HS-5 (cell line): ENCODE data around the gene CA11.
"Not testable (repeated sequence)": the region's sequence is repeated elsewhere in the genome, so short reads cannot be mapped to it uniquely, and the experiment has no call there.

Experiments
- DNase-seq: peaks from one replicate; pipeline ENCODE4 v3.0.0-alpha.2; 2012; ENCODE audit warnings: low read depth

Gene CA11

GRCh38 chr19:48669903-48670668 is 24.1 kb upstream of the CA11 start:
- no peak for DNase-seq

GRCh38 chr19:48668761-48669160 is 22.8 kb upstream of the CA11 start:
- no peak for DNase-seq

- DNase-seq = no peak
Observed at GRCh38 chr19:48668332-48668731, 22.3 kb upstream of the CA11 start.

- no peak for DNase-seq
Observed at GRCh38 chr19:48665786-48666185, 19.8 kb upstream of the CA11 start.

- DNase-seq = no peak
Observed at GRCh38 chr19:48664476-48664875, 18.5 kb upstream of the CA11 start.

- DNase-seq = no peak
Observed at GRCh38 chr19:48663667-48664066, 17.7 kb upstream of the CA11 start.

- no peak for DNase-seq
Observed at GRCh38 chr19:48661711-48662090, 15.7 kb upstream of the CA11 start.

GRCh38 chr19:48660852-48661710 is 15.1 kb upstream of the CA11 start:
- DNase-seq = peak; percentile 91

GRCh38 chr19:48659768-48660167 is 13.8 kb upstream of the CA11 start:
- no peak for DNase-seq

- DNase-seq = no peak
Observed at GRCh38 chr19:48658483-48658882, 12.5 kb upstream of the CA11 start.

GRCh38 chr19:48657828-48658227 is 11.8 kb upstream of the CA11 start:
- not testable (repeated sequence) for DNase-seq

- DNase-seq = peak; percentile 94
Observed at GRCh38 chr19:48656840-48657474, 11.0 kb upstream of the CA11 start.

- DNase-seq = no peak
Observed at GRCh38 chr19:48654299-48655059, 8.5 kb upstream of the CA11 start.

GRCh38 chr19:48651683-48652048 is 5.7 kb upstream of the CA11 start:
- no peak for DNase-seq

- DNase-seq = no peak
Observed at GRCh38 chr19:48650974-48651682, 5.1 kb upstream of the CA11 start.

- no peak for DNase-seq
Observed at GRCh38 chr19:48648134-48648533, 2.1 kb upstream of the CA11 start.

GRCh38 chr19:48646722-48647216 is 782 bp upstream of the CA11 start:
- no peak for DNase-seq

- no peak for DNase-seq
Observed at GRCh38 chr19:48645620-48646000, 377 bp downstream of the CA11 start.

GRCh38 chr19:48644839-48645619 is 958 bp downstream of the CA11 start:
- DNase-seq = no peak

GRCh38 chr19:48644355-48644754 is 1.6 kb downstream of the CA11 start:
- no peak for DNase-seq

- no peak for DNase-seq
Observed at GRCh38 chr19:48642862-48643261, 3.1 kb downstream of the CA11 start.
